AG04450 (cell line): Measurements from ENCODE around the gene ONECUT1. TPM values are rescaled to one million over a fixed set of nuclear protein-coding genes. Genes with fewer than 3 reads are reported as not detected.

ENCODE experiments used
- CTCF ChIA-PET: fragments of 300-600, 350-600 bp; formaldehyde crosslinking; extraction: SDS; loops from one replicate; lab custom pipeline; 2022; ENCODE audit warnings: antibody characterized with exemption, inconsistent platforms; lab: Charles Lee
- POLR2A ChIA-PET: fragments of 350-600 bp; formaldehyde crosslinking; extraction: SDS; loops from one replicate; lab custom pipeline; 2021; ENCODE audit warnings: antibody characterized with exemption, inconsistent platforms; lab: Yijun Ruan, JAX
- DNase-seq: peaks from one replicate; pipeline ENCODE4 v3.0.0-alpha.2; 2011; ENCODE audit warnings: low read depth, low spot score
- H3K27ac ChIP-seq: one replicate; pipeline ENCODE4 v1.5.1; 2012; ENCODE audit warnings: low read depth, low read length, control low read depth
- H3K27me3 ChIP-seq: one replicate; pipeline ENCODE4 v1.6.0; 2012; ENCODE audit warnings: low read length; ENCODE audit not compliant: control insufficient read depth, insufficient read depth
- H3K4me3 ChIP-seq: 2 replicates; pipeline ENCODE4 v1.5.1; 2011; ENCODE audit warnings: mild to moderate bottlenecking, low read depth, low read length, control low read depth
- H3K9me3 ChIP-seq: 2 replicates; pipeline ENCODE4 v1.5.1; 2012; ENCODE audit warnings: low read length; ENCODE audit not compliant: control insufficient read depth, insufficient read depth
- CTCF ChIP-seq: IDR thresholded peaks from 2 replicates; pipeline ENCODE4 v1.5.1; 2011; ENCODE audit warnings: low read depth, low read length, control low read depth, inconsistent platforms
- polyA plus RNA-seq: library from polyadenylated mRNA; depleted of rRNA; stranded (reverse); fragments of >200 nt; gene quantifications from 2 replicates; pipeline ENCODE4 v1.2.3, GENCODE V29; 2011

The ONECUT1 gene
- polyA plus RNA-seq, 1 experiment, result not detected

DNA sequence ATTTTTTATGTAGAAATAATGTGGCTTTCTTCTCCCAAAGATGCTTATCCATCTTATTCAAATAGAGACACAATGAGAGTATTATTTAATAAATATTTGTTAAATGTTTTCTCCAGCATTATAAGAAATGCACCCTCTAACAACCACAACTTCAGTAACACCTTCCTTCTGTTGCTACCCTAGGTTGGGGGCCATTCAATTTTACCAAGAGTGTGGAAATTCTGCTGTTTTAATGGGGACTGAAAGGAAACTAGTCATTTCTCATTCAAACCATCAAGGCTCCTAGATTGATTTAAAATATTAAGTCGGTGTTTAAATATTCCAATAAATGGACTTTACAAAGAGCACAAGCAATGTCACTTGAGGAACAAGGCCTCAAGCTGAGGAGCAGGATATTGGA is 7.6 kb downstream of the ONECUT1 start:
- peaks cover 58% of the 10 kb centered on the region for H3K27me3 ChIP-seq
- H3K27ac ChIP-seq, result no peak overlapping the region
- CTCF ChIA-PET, result interaction anchor here (0.5 to 1.4 kb wide), 3 partner anchors 12 to 345 kb away, joined by 4 read pairs; no protein-coding TSS in a partner anchor
- POLR2A ChIA-PET, result no interaction called here
- no peak for DNase-seq
- no peak overlapping the region for H3K4me3 ChIP-seq
- TF ChIP-seq CTCF, result no peak
- peaks cover 4% of the 10 kb centered on the region; the same call in 1 of the 2 replicates for H3K9me3 ChIP-seq

DNA sequence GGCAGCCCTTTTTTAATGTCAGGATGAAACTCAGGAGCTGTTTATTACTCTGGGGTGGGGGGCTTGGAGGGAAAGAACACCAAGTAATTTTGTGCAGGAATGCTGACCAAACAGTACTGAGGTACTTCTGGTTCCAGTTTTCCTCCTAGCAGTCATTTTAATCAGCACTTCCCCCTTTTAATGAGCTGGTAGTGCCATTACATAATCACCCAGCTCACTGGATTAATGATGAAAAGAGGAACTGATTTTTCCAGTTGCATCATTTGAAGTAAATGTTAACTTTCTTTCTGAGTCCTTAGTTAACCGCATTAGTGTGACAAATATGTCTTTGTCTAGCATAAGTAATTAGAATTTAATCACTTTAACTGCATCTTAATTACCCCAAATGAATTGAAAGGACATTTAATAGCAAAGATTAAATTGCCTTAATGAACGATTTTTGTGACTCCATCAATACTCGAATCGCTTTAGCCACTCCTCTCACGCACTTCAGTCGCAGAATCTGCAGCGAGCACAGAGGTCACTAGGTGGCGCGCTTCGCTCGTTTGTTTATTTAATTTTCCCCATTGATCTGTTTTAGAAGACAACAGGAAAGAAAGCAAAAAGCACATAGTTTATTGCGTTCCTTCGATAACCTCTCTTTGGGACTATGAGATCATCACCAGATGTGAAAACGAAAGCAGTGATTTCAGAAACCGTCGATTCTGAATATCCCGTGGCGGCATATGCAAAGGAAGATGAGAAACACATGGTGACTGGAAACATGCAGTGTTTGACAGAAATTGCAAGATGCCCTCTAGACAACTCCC is 9.8 kb downstream of the ONECUT1 start:
- CTCF ChIA-PET, result interaction anchor here (0.6 to 1.3 kb wide), 10 partner anchors 8 to 927 kb away, joined by 3 to 12 read pairs (median 6); partner anchors contain the start of gene ONECUT1
- Histone ChIP-seq H3K27me3 (peaks cover 46% of the 10 kb centered on the region), H3K4me3 (peak overlapping the region; percentile 50), H3K9me3 (peaks cover 4% of the 10 kb centered on the region; the same call in 1 of the 2 replicates), H3K27ac (no peak overlapping the region)
- POLR2A ChIA-PET, result no interaction called here
- no peak for DNase-seq
- TF ChIP-seq CTCF, result peak; percentile 88

DNA sequence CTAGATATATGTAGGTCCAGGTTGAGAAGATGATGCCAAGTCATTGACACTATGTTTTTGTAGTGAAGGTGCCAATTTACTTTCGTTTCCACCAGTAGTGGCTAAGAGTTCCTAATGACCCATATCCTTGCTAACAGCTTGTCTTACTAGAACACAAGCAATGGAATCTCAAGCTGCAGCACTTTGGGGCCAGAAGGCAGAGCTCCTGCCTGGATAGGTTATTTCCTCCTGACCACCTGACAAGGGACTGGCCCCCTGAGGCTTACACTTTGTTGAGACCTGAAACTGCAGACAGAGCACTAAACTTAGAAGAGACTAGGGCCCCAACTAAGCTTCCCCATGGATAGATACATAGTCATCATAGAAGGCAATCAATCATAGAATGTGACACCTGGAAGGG is 11.7 kb downstream of the ONECUT1 start:
- ChIA-PET CTCF (interaction anchor here (0.7 to 1.1 kb wide), 2 partner anchors 28 to 495 kb away, joined by 3 to 4 read pairs; no protein-coding TSS in a partner anchor), POLR2A (no interaction called here)
- TF ChIP-seq CTCF, result no peak
- H3K9me3 ChIP-seq, result peaks cover 3% of the 10 kb centered on the region; the same call in 1 of the 2 replicates
- DNase-seq, result no peak
- peaks cover 28% of the 10 kb centered on the region for H3K27me3 ChIP-seq
- H3K27ac ChIP-seq, result no peak overlapping the region
- no peak overlapping the region for H3K4me3 ChIP-seq

DNA sequence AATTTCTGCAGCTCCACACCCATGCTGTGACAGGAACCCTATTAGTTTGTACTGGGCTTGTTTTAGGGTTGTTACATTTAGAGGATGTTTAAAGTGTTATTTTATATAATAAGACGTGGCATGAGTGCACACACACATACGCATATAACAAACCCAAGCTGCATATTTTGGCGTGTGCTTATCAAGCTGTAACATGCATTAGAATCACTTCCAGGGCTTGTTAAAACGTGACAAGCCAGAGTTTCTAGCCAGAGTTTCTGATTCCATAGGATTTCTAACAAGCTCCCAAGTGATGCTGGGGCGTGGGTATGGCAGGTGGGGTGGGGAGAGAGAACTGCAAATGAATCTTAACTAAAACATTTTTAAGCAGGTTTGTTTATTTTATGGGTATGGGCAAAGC is 17.4 kb downstream of the ONECUT1 start:
- Histone ChIP-seq H3K27ac (no peak overlapping the region), H3K4me3 (no peak overlapping the region), H3K27me3 (peaks cover 13% of the 10 kb centered on the region), H3K9me3 (no peaks in the 10 kb centered on the region)
- ChIA-PET CTCF (interaction anchor here (1.5 kb wide), 1 partner anchor 11 kb away, joined by 4 read pairs; no protein-coding TSS in a partner anchor), POLR2A (no interaction called here)
- TF ChIP-seq CTCF, result no peak
- DNase-seq, result no peak

DNA sequence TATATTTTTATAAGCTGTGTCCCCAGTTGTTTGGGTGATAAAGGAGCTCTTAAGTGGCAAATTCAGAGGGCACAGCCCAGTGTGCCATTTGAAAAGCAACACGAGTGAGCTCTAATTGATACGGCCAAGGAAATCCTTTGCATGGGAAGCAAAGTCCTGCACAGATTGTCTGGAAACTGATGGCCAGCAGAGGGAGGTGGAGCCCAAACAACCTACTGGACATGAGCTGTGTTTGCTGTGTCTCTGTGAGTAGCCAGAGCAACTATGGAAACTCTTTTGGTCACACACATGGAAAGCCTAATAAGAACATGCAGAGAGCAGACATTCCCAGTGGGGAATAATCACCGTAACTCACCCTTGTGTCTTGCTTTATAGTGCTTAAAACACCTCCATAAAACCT is 24.4 kb downstream of the ONECUT1 start:
- POLR2A ChIA-PET, result no interaction called here
- TF ChIP-seq CTCF, result peak; percentile 39
- no peak for DNase-seq

More for the DNA sequence above, 24.4 kb downstream of the ONECUT1 start:
- Histone ChIP-seq H3K9me3 (no peaks in the 10 kb centered on the region), H3K27ac (no peak overlapping the region), H3K27me3 (peaks cover 6% of the 10 kb centered on the region), H3K4me3 (no peak overlapping the region)
- CTCF ChIA-PET, result interaction anchor here (1.6 kb wide), 1 partner anchor 14 kb away, joined by 12 read pairs; no protein-coding TSS in a partner anchor
